Measurements from ENCODE around the gene TNFRSF11A.

Gene TNFRSF11A

DNA sequence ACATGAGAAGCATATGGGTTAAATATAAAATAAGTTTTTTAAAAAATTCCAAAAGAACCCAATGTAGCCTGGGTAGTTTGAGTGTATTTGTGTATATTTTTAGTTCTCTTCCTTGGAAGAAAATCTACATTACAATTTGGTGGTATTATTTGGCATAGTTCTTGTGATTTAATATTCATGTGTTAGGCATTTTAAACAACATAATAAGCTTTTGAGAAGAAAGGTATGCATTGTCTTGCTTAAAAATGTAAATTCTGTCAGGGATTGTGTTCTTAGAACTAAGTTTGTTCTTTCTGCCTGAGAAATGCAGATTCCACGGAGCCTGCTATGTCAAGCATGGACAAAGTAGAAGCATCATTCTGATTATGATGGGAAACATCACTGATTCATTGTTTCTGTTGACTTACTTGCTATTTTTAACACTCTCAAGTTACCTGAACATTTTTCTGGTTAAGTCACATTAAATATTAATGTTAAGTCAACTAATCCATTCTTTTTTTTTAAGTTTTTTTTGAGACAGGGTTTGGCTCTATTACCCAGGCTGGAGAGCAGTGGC lies 49.4 kb downstream of the TNFRSF11A start:
- DNase-seq (ENCODE audit: low read depth, low spot score): no peak

DNA sequence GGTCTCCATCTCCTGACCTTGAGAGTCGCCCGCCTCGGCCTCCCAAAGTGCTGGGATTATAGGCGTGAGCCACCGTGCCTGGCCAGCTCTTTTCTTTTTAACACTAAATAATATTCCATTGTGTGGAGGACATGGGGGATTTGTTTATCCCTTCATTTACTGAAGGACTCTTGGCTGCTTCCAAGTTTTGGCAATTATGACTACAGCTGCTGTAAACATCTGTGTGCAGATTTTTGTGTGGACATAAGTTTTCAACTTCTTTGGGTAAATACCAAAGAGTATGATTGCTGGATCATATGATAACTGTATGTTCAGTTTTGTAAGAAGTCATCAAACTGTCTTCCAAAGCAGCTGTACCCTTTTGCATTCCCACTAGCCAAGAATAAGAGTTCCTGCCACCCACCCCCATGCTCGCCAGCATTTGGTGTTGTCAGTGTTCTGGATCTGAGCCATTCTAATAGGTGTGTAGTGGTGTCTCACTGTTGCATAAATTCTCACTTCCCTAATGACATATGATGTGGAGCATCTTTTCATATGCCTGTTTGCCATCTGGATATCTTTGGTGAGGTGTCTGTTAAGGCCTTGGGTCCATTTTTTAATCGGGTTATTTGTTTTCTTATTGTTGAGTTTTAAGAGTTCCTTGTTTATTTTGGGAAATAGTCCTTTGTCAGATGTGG lies 52.2 kb downstream of the TNFRSF11A start:
- H3K27ac ChIP-seq: no peak overlapping the region
- DNase-seq (ENCODE audit: low read depth, low spot score): no peak

More for the DNA sequence above, 49.4 kb downstream of the TNFRSF11A start:
- H3K27ac ChIP-seq: no peak overlapping the region

DNA sequence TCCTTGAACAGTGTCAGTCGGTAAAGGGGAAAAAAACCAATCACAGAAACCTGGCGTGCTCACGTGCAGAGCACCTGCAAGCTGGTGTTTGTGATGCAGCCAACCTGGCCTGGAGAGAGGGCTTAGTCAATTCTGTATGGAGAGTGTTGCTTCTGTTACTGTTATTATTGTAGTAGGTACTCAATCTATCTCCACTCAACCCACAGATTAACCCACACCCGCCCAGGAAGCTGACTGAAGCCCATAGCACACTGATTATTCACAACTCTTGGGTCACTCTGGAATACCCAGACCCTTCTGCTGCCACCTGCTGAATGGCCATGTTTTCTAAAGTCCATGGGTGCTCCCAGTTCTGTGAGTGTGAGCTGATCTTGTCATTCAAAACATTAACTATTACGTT lies 53.9 kb downstream of the TNFRSF11A start:
- no peak overlapping the region for H3K27ac ChIP-seq
- no peak for DNase-seq (ENCODE audit: low read depth, low spot score)

DNA sequence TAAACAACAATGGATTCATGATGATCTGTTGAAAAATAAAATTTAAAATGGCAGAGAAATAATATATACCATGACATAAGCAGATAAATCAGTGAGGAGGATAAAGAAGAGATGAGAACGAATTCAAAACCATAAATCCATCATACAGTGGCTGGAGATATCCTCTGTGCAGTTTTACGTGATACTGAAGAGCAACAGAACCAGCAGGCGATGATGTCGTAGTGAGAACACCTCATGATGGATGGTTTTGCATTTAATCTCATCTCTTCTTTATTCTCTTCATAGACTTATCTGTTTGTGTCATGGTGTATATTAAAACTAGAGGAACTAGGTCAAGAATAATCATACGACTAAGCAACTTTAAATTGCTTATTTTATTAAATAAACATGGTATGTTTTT lies 56.3 kb downstream of the TNFRSF11A start:
- no peak for DNase-seq (ENCODE audit: low read depth, low spot score)

DNA sequence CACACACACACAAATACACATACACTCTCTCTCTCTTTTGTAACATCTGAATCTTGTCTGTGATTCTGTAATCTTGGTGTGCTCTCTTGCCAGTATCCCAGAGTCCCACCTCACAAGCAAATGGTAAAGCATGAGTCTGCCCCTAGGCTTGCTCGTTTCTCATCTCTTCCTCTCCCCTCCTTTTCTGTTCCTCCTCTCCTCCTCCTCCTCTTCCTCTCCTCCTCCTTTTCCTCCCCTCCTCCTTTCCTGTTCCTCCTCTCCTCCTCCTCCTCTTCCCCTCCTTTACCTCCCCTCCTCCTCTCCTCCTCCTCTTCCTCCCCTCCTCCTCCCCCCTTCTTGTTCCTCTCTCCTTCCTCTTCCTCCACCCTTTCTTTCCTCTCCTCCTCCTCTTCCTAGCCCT lies 59.0 kb downstream of the TNFRSF11A start:
- H3K27ac ChIP-seq: no peak overlapping the region

More for the DNA sequence above, 56.3 kb downstream of the TNFRSF11A start:
- H3K27ac ChIP-seq: no peak overlapping the region

DNA sequence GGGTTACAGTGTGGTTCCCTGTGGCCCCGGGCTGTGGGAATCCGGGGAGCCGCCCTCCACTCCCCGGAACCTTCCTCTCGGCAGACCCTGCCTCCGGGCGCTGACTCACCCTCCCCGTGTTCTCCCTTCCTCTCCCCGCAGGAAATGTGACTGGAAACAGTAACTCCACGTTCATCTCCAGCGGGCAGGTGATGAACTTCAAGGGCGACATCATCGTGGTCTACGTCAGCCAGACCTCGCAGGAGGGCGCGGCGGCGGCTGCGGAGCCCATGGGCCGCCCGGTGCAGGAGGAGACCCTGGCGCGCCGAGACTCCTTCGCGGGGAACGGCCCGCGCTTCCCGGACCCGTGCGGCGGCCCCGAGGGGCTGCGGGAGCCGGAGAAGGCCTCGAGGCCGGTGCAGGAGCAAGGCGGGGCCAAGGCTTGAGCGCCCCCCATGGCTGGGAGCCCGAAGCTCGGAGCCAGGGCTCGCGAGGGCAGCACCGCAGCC lies 59.5 kb downstream of the TNFRSF11A start:
- DNase-seq (ENCODE audit: low read depth, low spot score): no peak
- no peak overlapping the region for H3K27ac ChIP-seq

More for the DNA sequence above, 59.0 kb downstream of the TNFRSF11A start:
- DNase-seq (ENCODE audit: low read depth, low spot score): no peak

DNA sequence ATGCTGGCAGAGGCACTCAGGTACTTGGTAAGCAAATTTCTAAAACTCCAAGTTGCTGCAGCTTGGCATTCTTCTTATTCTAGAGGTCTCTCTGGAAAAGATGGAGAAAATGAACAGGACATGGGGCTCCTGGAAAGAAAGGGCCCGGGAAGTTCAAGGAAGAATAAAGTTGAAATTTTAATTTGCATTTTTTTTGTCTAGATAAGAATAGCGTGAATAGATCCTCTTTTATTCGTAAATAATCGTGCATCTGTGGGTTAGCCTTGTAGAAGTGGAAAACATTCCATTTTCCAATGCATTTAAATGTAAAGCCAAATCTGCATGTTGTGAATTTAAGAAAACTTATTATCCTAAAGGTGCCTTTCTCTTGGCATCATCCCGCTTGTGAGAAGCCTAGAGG lies 61.0 kb downstream of the TNFRSF11A start:
- no peak for DNase-seq (ENCODE audit: low read depth, low spot score)
- no peak overlapping the region for H3K27ac ChIP-seq

DNA sequence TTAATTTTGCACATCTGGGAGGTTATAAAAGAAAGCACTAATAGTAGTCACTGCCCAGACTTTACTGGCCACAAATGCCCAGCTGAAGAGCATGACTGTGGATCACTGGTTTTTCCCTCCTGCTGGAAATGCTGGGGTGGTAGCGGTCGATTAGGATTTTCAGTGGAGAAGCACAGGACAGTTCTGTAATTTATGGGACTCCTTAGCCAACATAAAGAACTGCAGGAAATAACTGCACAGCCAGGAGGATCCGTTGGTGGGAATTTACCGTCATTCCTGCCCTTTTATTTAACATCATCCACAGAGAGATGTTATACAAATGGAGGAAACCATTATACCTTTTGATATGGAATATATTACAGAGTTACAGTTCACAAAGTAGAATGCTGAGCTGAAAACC lies 61.5 kb downstream of the TNFRSF11A start:
- DNase-seq (ENCODE audit: low read depth, low spot score): no peak
- no peak overlapping the region for H3K27ac ChIP-seq

DNA sequence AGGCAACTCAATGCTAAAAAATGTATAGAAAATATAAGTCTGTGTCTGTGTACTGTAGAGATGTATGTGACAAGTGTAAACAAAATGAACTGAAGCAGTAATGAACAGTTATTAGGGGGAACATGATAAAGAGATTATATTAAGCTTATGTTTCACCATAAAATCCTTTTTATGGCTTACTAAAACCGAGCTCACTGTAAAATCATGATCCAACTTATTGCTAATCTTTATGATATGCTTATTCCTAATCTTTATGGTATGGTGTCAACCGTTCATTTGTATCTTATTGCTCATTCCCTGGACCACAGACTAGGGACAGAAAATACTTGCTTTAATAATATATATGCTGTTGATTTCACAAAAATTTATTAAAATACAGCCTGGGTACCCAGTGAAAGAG lies 62.1 kb downstream of the TNFRSF11A start:
- no peak overlapping the region for H3K27ac ChIP-seq

DNA sequence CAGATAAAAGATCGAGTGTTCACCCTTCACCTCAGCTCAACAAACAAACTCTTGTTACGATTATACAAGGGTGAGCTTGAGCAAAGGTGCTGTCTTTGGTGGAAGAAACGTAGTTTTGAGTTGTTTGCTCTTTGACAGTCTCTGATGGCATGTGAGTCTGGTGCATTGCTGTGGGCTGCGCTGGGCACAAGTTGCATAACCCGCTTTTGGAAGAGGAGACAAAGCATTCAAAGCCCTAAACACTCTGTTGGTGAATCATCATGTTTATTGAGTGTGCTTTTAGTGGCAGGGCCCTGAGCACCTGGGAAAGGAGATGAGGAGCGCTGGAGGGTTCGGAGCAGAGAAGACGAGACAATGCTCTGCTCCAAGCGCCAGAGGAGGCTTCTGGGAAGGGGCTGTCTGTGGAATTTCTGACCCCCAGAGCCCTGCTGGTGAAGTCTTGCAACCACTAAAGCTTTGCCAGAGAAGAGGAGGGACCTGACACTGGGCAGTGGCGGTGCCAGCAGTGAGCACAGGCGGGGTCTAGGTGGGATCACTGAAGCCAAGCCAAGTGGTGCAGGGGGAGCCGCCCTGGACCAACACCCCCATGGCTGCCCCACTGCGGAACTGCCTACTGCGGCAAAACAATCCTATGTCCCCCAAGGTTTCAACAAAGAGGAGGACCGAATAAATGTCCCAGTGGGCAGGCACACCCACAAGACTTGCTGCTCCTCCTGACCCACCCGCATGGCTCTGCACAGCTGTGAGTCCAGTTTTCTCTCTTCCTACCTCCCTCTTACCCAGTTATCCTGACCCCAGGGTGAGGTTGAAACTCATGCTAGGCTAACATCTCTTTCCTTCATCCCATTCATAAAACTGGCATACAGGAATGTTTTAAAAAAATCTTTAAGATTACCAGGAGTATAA lies 64.0 kb downstream of the TNFRSF11A start:
- DNase-seq (ENCODE audit: low read depth, low spot score): peak; percentile 61

More for the DNA sequence above, 62.1 kb downstream of the TNFRSF11A start:
- DNase-seq (ENCODE audit: low read depth, low spot score): no peak

DNA sequence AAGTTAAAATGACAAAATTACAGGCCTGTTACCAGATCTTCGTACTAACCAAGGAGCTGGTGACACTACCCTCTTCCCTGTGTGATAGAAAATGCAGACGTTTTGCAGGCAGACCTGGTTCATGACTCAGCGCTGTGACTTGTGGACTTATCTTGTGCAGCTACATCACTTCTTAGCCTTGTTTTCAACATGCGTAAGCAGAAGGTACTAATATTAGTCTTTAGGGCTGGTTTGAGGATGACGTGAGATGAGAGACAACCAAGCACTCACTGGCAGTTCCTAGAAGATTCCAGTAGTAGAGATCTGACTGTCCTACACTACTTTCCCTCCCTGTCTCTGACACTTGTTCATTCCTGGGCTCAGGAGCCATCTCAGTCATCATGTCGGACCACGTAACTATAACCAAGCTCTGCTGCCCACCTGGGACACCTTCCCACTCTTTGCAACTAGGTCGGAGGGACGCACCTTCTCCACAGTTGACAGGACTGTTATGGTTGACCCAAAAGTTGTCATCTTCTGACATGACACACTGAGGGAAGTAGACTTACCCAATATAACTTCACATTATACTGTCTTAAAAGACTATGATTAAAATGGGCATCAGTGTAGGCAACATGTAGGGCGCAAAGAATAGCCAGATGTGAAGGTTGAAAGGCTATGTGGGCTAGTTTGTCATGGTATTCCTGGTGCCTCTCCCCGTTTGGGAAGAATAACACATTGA lies 64.8 kb downstream of the TNFRSF11A start:
- DNase-seq (ENCODE audit: low read depth, low spot score): no peak
- no peak overlapping the region for H3K27ac ChIP-seq

More for the DNA sequence above, 64.0 kb downstream of the TNFRSF11A start:
- no peak overlapping the region for H3K27ac ChIP-seq

DNA sequence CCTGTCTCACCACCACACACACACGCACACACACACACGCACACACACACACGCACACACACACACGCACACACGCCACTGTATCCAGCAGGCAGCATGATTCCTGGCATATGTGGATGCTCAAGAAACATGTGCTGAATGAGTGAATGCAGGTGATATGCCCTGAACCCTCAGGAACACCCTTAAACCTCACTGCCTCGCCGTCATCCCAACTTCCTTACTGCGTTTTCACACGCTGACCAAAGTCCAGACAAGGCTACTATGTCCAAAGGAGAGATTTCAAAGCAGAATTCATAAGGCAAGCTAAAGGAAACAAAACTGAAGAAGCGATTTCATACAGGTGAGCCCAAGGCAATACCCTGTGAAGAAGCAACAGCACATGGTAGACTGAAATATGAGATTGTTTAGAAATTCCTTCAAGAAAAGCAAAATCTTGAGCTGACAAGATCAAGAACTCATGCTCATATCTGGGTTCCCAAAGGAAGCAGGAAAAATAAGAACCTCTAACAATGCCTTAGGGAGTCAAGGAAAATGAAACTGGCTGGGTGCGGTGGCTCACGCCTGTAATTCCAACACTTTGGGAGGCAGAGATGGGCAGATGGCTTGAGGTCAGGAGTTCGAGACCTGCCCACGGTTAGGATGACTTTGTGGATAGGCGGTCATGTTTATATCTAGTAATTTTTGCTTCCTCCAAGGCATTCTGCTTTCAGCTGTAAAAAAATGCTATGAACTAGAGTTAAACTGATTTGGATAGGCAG lies 69.1 kb downstream of the TNFRSF11A start:
- DNase-seq (ENCODE audit: low read depth, low spot score): no peak
- H3K27ac ChIP-seq: no peak overlapping the region

DNA sequence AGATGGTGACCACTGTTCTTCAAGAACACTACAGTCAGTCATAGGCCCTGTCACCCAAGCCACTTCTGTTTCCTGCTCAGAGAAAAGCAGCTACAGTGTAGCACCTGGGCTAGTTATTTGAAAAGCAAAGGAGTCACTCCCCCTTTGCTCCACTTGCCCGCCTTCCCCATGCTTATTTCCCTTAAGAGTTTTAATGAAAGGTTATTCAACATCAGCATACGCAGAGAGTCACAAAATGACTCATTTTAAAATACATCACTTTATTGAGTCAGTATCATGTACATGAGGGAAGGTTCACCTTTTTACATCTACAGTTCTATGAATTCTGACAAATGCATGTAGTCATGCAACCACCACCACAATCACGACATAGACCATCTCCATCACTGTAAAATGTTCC lies 71.3 kb downstream of the TNFRSF11A start:
- no peak overlapping the region for H3K27ac ChIP-seq
- DNase-seq (ENCODE audit: low read depth, low spot score): no peak

DNA sequence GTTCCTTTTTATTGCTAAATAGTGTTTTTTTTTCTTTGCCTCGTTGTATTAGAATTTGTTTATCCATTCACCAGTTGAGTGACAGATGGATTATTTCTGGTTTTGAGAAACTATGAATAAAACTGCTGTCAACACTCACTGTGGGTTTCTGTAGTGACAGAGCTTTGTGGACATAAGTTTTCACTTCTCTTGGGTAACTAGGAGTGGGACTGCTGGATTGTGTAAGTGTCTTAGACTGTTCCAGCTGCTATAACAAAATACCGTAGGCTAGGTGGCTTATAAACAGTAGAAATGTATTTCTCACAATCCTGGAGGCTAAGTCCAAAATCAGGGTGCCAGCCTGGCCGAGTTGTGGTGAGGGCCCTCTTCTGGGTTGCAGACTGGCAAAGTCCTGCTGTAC lies 71.9 kb downstream of the TNFRSF11A start:
- DNase-seq (ENCODE audit: low read depth, low spot score): no peak
- no peak overlapping the region for H3K27ac ChIP-seq

DNA sequence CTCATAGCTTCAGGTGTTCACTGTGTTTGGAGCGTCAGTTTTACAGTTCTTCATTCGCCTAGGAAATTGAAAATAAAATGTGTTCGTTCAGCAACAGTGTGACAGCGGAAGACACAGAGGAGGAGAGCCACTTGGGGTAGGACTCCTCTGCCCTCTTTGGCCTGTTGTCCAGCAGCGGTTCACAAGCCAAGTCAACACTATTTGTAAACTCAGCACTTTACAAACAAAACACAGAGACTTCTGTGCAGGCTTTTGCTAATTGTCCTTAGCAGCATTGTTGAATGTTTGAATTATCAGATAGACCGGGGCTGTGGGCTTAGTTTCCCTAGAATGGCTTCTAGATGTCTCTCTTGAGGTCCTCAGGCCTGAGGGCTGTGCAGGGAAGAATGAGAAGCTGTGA lies 73.2 kb downstream of the TNFRSF11A start:
- no peak for DNase-seq (ENCODE audit: low read depth, low spot score)

DNA sequence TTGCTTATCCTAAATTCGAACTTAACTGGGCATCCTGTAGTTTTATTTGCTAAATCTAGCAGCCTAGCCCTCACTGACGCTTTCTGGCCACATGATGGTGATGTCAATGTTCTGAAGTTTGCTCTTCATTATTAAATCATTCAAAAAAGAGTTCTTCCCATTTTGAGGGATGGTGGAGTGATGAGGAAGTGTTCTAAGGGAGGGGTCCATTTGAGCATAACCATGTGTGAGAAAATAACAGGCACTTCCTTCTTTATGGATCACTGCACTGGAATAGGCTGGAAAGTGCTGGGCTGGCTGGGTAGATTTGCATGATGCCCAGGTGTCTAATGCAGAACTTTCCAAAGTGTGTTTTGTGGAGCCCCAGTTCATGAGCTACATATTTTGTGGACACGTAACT lies 74.2 kb downstream of the TNFRSF11A start:
- no peak for DNase-seq (ENCODE audit: low read depth, low spot score)

More for the DNA sequence above, 73.2 kb downstream of the TNFRSF11A start:
- no peak overlapping the region for H3K27ac ChIP-seq

DNA sequence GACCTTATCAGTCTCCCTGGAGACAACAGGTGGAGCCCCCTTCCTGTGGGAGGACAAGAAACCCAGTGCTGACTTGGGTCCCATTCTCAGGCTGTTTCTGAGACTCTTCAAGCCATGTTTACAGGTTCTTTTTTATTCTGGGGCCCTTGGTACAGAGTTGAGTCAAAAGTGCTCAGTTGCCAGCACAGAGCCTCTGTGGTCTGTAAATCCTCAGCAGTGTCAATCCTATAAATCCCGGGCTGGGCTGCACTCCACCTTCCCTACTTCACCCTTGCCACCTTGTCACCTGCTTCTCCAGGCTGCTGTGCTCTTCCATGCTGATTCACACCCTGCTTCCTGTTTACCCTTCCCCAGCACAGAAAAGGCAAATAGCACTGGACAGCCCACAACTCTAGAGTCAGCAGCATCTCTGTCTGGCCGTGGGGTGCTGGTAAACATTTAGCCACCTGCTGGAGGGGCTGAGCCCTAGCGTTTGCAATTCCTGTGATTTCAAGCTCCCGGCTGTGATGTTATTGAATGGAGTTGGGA lies 74.7 kb downstream of the TNFRSF11A start:
- DNase-seq (ENCODE audit: low read depth, low spot score): no peak
- H3K27ac ChIP-seq: no peak overlapping the region

More for the DNA sequence above, 74.2 kb downstream of the TNFRSF11A start:
- H3K27ac ChIP-seq: no peak overlapping the region

DNA sequence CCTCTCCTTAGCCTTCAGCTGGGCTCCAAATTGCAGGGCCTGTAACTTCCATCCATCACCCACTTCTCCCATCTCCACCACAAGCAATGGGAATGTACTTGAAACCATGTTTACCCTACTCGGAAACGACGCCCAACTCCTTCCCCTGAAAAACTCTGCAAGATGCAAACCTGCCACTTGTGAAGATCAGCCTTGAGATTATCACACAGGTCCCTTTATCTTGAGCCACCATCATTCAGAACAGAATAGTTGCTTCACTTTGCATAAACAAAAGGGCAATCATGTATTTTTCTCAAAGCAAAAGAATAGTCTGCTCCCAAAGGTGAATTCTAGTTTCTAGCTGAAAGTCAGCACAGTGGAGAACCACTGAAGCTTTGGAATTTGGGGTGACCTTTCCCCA lies 75.8 kb downstream of the TNFRSF11A start:
- no peak overlapping the region for H3K27ac ChIP-seq
- DNase-seq (ENCODE audit: low read depth, low spot score): no peak

DNA sequence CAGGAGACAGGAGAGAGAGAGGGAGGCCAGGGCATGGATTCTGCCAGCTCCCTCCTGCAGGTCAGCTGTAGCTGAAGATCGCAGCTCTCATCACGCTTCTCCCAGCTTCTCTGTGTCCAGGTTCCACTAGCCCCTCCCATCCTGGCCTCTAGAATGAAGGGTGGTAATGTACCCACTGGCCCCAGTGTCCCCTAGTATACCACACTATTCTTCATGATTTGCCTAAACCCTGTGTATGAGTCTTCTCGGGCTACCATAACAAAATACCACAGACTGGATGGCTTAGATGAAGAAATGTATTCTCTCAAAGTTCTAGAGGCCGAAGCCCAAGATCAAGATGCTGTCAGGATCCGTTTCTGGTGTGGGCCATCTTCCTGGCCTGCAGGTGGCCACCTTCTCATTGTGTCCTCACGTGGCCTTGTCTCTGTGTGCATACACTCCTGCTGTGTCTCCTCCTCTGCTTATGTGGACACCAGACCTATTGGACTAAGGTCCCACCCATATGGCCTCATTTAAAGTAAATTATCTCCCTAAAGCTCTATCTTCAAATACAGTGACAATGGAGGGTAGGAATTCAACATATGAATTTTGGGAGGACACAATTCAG lies 77.3 kb downstream of the TNFRSF11A start:
- DNase-seq (ENCODE audit: low read depth, low spot score): no peak
- no peak overlapping the region for H3K27ac ChIP-seq
